ENCODE data around the gene GRK6.

DNA sequence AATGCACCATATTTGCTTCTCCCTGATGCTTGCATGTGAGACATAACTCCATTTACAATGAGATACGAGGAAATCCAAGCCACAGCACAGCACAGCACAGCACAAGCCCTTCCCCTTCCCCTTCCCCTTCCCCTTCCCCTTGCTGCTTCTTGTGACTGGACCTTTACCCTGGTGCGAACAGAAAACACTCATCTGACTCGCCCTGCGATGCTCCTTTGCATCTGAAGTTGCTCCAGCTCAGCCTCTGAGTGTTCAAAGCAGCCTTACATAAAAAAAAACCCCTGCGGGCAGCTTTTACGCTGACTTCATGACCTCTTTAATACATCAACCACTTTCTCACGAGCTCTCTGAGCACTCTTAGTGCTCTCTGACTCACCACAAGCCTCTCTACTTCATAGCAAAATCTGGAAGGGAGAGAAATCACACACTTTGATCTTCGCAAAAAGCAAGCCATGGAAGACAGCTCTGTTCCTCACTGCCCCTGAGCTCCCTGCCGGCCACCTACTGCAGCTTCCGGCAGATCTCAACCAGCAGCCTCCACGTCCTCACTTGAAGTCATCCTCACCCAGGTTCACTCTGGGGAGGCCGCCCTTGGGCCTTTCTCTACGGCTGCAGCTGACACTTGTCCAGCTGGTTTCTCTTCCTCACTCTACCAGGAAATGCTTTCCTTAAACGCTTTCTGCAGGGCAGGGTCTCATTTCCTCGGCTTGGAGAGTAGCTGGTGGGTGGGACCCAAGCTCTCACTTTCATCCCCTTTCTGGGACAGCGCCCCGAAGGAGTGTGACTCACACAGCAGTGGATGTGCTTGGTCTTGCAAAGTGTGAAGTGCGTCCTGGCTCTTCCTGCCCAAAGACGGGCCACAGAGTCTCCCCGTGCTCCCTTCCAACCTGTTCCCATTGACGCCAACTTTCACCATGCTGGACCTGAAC is 37.0 kb upstream of the GRK6 start:
- TF ChIP-seq, protein P1, sequence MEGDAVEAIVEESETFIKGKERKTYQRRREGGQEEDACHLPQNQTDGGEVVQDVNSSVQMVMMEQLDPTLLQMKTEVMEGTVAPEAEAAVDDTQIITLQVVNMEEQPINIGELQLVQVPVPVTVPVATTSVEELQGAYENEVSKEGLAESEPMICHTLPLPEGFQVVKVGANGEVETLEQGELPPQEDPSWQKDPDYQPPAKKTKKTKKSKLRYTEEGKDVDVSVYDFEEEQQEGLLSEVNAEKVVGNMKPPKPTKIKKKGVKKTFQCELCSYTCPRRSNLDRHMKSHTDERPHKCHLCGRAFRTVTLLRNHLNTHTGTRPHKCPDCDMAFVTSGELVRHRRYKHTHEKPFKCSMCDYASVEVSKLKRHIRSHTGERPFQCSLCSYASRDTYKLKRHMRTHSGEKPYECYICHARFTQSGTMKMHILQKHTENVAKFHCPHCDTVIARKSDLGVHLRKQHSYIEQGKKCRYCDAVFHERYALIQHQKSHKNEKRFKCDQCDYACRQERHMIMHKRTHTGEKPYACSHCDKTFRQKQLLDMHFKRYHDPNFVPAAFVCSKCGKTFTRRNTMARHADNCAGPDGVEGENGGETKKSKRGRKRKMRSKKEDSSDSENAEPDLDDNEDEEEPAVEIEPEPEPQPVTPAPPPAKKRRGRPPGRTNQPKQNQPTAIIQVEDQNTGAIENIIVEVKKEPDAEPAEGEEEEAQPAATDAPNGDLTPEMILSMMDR (IDR thresholded peaks at IDR 0.05; ENCODE audit: low read length): no peak
- no peak for TF ChIP-seq EZH2 (optimal IDR thresholded peaks at IDR 0.05; ENCODE audit: low read depth, low read length)
